Measurements from ENCODE around the gene CAMK2G. TPM values are rescaled to one million over a fixed set of nuclear protein-coding genes. Genes with fewer than 3 reads are reported as not detected.

CAMK2G gene
- total RNA-seq, 1 experiment from 2014 or later: 179 TPM

DNA sequence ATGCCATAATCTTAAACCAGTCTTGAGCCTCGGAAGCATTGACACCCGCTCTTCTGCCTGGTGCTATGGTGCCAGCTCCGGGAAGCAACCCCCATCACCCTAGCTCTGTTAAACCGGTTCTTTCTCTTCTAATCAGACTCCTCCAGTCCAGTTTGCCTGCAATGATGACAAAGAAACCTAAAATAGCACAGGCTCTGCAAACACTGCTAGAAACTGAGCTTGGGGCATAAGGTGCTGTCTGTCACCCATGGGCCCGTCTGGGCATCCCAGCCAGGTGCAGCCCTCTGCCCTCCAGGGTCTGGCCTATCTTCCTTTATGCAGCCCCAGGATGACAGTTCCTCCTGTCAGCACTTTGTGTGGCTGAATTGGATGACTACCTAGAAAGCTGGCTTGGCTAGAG lies 14.2 kb upstream of the CAMK2G start:
- H3K4me3 ChIP-seq (ENCODE audit: low read length): peak overlapping the region; percentile 48
- H3K4me1 ChIP-seq (ENCODE audit: insufficient read depth, low read length): peaks cover 74% of the 10 kb centered on the region
- H3K9ac ChIP-seq (ENCODE audit: low read length): peak overlapping the region; percentile 77
- H2AFZ ChIP-seq (ENCODE audit: low read length): no peak overlapping the region
- no TSS peak for BruUV-seq (replicated peaks)
- ATAC-seq (peak; percentile 32), DNase-seq (peak; percentile 100)
- no peaks in the 10 kb centered on the region for H3K36me3 ChIP-seq (ENCODE audit: low read depth, low read length)
- CTCF ChIA-PET: interaction anchor here (0.6 to 4.4 kb wide), 13 partner anchors 9 to 215 kb away, joined by 3 to 317 read pairs (median 26); no protein-coding TSS in a partner anchor
- H3F3A ChIP-seq (ENCODE audit: low read length, unreplicated experiment): peaks cover 34% of the 10 kb centered on the region
- TF ChIP-seq, protein P1, sequence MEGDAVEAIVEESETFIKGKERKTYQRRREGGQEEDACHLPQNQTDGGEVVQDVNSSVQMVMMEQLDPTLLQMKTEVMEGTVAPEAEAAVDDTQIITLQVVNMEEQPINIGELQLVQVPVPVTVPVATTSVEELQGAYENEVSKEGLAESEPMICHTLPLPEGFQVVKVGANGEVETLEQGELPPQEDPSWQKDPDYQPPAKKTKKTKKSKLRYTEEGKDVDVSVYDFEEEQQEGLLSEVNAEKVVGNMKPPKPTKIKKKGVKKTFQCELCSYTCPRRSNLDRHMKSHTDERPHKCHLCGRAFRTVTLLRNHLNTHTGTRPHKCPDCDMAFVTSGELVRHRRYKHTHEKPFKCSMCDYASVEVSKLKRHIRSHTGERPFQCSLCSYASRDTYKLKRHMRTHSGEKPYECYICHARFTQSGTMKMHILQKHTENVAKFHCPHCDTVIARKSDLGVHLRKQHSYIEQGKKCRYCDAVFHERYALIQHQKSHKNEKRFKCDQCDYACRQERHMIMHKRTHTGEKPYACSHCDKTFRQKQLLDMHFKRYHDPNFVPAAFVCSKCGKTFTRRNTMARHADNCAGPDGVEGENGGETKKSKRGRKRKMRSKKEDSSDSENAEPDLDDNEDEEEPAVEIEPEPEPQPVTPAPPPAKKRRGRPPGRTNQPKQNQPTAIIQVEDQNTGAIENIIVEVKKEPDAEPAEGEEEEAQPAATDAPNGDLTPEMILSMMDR (conservative IDR thresholded peaks at IDR 0.05; ENCODE audit: low read depth, low read length): no peak
- TF ChIP-seq EZH2phosphoT487 (IDR thresholded peaks at IDR 0.05; ENCODE audit: borderline replicate concordance, low read length): no peak
- TF ChIP-seq EZH2 (IDR thresholded peaks at IDR 0.05; ENCODE audit: low read length, unreplicated experiment): no peak
- no peaks in the 10 kb centered on the region for H3K27me3 ChIP-seq (ENCODE audit: low read length)
- H3K27ac ChIP-seq (ENCODE audit: low read length): peak overlapping the region; percentile 82
- POLR2A ChIA-PET (ENCODE audit: unreplicated experiment): interaction anchor here (0.5 to 4.2 kb wide), 14 partner anchors 8 to 497 kb away, joined by 3 to 182 read pairs (median 6); partner anchors contain the start of genes PLAU and ZSWIM8
- intact Hi-C loops (cut with micrococcal nuclease): loop anchor here (1.0 to 5.0 kb wide), 2 partner anchors 44 to 344 kb away; no protein-coding TSS in a partner anchor
- H4K20me1 ChIP-seq (ENCODE audit: low read length): no peaks in the 10 kb centered on the region
- no peaks in the 10 kb centered on the region for H3K79me2 ChIP-seq (ENCODE audit: low read length)
- H3K9me2 ChIP-seq (replicated peaks; ENCODE audit: low read length): no peaks in the 10 kb centered on the region
- peak overlapping the region; percentile 76 for H3K4me2 ChIP-seq (ENCODE audit: low read length)
- no peaks in the 10 kb centered on the region for H3K9me3 ChIP-seq (ENCODE audit: low read length)

DNA sequence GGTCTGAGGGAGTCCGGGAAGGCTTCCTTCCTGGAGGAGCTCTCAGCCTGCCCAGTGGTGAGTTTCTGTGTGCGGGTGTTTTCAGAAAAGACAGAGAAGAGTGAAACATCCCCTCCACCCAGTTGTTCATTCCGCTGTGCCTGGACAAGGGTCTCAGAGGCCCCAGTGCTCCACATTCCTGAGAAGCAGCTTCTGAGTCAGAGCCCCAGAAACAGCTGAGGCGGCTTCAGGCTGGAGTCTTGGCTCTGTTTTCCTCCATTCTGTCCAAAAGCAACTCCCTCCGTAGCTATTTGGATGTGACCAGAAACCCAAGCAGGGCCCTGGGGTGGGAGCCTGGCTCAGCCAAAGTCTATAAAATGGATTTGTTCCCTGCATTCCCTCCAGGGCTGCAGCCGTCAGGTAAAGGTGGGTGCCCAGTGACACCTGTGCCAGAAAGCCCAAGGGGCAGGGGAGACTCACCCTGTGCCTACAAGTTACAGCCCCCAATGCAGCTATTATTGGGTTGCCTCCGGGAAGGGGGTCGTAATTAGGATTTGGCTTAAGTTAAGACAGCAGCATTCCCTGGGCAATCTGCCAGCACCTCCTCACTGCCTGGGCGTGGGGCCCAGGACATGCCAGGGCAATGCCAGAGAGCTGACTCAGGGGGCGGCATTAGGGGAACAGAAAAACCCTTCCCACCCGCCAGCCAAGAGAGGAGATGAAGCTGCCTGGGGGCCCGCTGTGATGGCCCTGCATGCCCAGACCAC lies 13.1 kb upstream of the CAMK2G start:
- BruUV-seq (replicated peaks): TSS peak; percentile 64
- Histone ChIP-seq H3K9me3 (ENCODE audit: low read length) (no peaks in the 10 kb centered on the region), H3K4me1 (ENCODE audit: insufficient read depth, low read length) (peaks cover 67% of the 10 kb centered on the region), H3K79me2 (ENCODE audit: low read length) (no peaks in the 10 kb centered on the region), H3K36me3 (ENCODE audit: low read depth, low read length) (no peaks in the 10 kb centered on the region), H3K27me3 (ENCODE audit: low read length) (no peaks in the 10 kb centered on the region), H2AFZ (ENCODE audit: low read length) (peak overlapping the region; percentile 14), H3K9ac (ENCODE audit: low read length) (peak overlapping the region; percentile 77), H3F3A (ENCODE audit: low read length, unreplicated experiment) (peaks cover 28% of the 10 kb centered on the region), H3K9me2 (replicated peaks; ENCODE audit: low read length) (no peaks in the 10 kb centered on the region), H3K4me2 (ENCODE audit: low read length) (peak overlapping the region; percentile 76), H3K4me3 (ENCODE audit: low read length) (peak overlapping the region; percentile 48), H3K27ac (ENCODE audit: low read length) (peak overlapping the region; percentile 82), H4K20me1 (ENCODE audit: low read length) (no peaks in the 10 kb centered on the region)
- ChIA-PET CTCF (interaction anchor here (0.5 to 4.4 kb wide), 27 partner anchors 8 to 800 kb away, joined by 3 to 317 read pairs (median 9); partner anchors contain the start of gene VCL), POLR2A (ENCODE audit: unreplicated experiment) (interaction anchor here (0.5 to 4.2 kb wide), 22 partner anchors 12 to 392 kb away, joined by 3 to 182 read pairs (median 5); partner anchors contain the start of genes PLAU, PPP3CB, VCL and ZSWIM8)
- ATAC-seq (peak; percentile 63), DNase-seq (peak; percentile 100)
- no peak for TF ChIP-seq EZH2phosphoT487 (IDR thresholded peaks at IDR 0.05; ENCODE audit: borderline replicate concordance, low read length)
- TF ChIP-seq, protein P1 (conservative IDR thresholded peaks at IDR 0.05; ENCODE audit: low read depth, low read length): no peak
- no peak for TF ChIP-seq EZH2 (IDR thresholded peaks at IDR 0.05; ENCODE audit: low read length, unreplicated experiment)
- intact Hi-C loops (cut with micrococcal nuclease): loop anchor here (1.0 to 5.0 kb wide), 6 partner anchors 12 to 345 kb away; no protein-coding TSS in a partner anchor
